ENCODE data around the gene JCAD.

DNA sequence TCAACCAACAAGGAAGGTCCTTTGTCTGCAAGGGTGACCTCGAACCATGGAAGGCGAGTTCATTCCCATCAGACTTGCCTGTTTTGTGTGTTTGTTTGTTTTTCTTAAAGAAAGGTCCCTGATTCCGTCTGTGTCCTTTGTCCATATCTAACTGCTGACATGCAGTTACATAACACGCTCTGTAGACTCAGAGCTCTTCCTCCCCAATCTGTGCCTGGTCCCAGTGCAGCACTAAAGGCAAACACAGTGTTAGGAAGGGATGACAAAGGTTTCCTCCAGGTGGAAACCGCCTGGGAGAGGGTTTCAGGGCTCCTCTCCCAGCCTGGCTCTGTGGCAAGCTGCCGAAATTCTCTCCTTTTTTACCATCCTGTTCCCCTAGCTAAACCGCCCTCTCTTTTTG lies 13.4 kb downstream of the JCAD start:
- TF ChIP-seq SIN3A (IDR thresholded peaks at IDR 0.05; ENCODE audit: borderline replicate concordance in 2 of 2, control insufficient read depth in 1 of 2, low read depth in 2 of 2, low read length in 2 of 2) (no peak), CREM (IDR thresholded peaks at IDR 0.05; ENCODE audit: low read depth) (no peak), CTCF (IDR thresholded peaks at IDR 0.05 in 2 of 3, conservative IDR thresholded peaks at IDR 0.05 in 1 of 3; ENCODE audit: insufficient read depth in 2 of 3, low read depth in 1 of 3, low read length in 3 of 3) (no peak), IRF1 (CRISPR knock-in tag; IDR thresholded peaks at IDR 0.05; ENCODE audit: borderline replicate concordance) (no peak), ARID2 (IDR thresholded peaks at IDR 0.05) (no peak), KLF1 (tag; IDR thresholded peaks at IDR 0.05) (no peak), ZBTB8A (IDR thresholded peaks at IDR 0.05; ENCODE audit: partially characterized antibody) (no peak), ZC3H11A (IDR thresholded peaks at IDR 0.05; ENCODE audit: low read depth, low read length) (no peak), EP300 (IDR thresholded peaks at IDR 0.05; ENCODE audit: low read length) (no peak), SMAD3 (CRISPR knock-in tag; conservative IDR thresholded peaks at IDR 0.05) (no peak)
- TF ChIP-seq, protein P1, sequence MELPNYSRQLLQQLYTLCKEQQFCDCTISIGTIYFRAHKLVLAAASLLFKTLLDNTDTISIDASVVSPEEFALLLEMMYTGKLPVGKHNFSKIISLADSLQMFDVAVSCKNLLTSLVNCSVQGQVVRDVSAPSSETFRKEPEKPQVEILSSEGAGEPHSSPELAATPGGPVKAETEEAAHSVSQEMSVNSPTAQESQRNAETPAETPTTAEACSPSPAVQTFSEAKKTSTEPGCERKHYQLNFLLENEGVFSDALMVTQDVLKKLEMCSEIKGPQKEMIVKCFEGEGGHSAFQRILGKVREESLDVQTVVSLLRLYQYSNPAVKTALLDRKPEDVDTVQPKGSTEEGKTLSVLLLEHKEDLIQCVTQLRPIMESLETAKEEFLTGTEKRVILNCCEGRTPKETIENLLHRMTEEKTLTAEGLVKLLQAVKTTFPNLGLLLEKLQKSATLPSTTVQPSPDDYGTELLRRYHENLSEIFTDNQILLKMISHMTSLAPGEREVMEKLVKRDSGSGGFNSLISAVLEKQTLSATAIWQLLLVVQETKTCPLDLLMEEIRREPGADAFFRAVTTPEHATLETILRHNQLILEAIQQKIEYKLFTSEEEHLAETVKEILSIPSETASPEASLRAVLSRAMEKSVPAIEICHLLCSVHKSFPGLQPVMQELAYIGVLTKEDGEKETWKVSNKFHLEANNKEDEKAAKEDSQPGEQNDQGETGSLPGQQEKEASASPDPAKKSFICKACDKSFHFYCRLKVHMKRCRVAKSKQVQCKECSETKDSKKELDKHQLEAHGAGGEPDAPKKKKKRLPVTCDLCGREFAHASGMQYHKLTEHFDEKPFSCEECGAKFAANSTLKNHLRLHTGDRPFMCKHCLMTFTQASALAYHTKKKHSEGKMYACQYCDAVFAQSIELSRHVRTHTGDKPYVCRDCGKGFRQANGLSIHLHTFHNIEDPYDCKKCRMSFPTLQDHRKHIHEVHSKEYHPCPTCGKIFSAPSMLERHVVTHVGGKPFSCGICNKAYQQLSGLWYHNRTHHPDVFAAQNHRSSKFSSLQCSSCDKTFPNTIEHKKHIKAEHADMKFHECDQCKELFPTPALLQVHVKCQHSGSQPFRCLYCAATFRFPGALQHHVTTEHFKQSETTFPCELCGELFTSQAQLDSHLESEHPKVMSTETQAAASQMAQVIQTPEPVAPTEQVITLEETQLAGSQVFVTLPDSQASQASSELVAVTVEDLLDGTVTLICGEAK (IDR thresholded peaks at IDR 0.05): no peak
- TF ChIP-seq, protein P1 (CRISPR knock-in tag; IDR thresholded peaks at IDR 0.05): no peak
- TF ChIP-seq, protein P2, sequence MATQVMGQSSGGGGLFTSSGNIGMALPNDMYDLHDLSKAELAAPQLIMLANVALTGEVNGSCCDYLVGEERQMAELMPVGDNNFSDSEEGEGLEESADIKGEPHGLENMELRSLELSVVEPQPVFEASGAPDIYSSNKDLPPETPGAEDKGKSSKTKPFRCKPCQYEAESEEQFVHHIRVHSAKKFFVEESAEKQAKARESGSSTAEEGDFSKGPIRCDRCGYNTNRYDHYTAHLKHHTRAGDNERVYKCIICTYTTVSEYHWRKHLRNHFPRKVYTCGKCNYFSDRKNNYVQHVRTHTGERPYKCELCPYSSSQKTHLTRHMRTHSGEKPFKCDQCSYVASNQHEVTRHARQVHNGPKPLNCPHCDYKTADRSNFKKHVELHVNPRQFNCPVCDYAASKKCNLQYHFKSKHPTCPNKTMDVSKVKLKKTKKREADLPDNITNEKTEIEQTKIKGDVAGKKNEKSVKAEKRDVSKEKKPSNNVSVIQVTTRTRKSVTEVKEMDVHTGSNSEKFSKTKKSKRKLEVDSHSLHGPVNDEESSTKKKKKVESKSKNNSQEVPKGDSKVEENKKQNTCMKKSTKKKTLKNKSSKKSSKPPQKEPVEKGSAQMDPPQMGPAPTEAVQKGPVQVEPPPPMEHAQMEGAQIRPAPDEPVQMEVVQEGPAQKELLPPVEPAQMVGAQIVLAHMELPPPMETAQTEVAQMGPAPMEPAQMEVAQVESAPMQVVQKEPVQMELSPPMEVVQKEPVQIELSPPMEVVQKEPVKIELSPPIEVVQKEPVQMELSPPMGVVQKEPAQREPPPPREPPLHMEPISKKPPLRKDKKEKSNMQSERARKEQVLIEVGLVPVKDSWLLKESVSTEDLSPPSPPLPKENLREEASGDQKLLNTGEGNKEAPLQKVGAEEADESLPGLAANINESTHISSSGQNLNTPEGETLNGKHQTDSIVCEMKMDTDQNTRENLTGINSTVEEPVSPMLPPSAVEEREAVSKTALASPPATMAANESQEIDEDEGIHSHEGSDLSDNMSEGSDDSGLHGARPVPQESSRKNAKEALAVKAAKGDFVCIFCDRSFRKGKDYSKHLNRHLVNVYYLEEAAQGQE (IDR thresholded peaks at IDR 0.05; ENCODE audit: borderline replicate concordance): no peak
- TF ChIP-seq, protein P2 (CRISPR knock-in tag; IDR thresholded peaks at IDR 0.05; ENCODE audit: low read depth): no peak

Data from K562 (cell line).